HG02884 (cell line): ENCODE results near the gene OR6N2.
A peak's percentile ranks its signal among the peaks of the same experiment; 100 is the strongest.

Source experiments
- ATAC-seq: cut with Tn5 transposase; IDR thresholded peaks from one replicate; pipeline ENCODE4 v1.9.1; 2021; ENCODE audit warnings: mild to moderate bottlenecking, moderate library complexity; ENCODE audit not compliant: unreplicated experiment

OR6N2 gene, protein sequence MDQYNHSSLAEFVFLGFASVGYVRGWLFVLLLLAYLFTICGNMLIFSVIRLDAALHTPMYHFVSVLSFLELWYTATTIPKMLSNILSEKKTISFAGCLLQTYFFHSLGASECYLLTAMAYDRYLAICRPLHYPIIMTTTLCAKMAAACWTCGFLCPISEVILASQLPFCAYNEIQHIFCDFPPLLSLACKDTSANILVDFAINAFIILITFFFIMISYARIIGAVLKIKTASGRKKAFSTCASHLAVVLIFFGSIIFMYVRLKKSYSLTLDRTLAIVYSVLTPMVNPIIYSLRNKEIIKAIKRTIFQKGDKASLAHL

DNA sequence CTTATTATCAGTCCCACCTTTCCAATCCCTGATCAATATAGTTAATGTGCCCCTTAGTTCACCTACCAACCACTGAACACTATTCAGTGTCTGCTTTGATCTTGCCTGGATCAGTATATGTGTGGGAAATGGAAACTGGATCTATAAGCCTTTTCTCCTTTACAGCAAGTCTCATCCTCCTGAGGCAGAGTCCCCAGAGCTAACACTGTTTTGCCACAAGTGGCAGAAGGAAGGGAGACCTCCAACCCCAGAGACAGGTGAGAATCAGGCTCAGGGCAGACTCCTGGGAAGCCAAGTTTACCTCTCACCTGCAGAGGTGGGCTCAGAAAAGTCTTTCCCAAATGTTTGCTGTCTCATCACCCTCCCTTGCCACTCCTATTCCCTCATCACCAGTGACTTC, at the start of gene OR6N2:
Gene OR6N2, minus strand, starts transcription at position 101 of the 400 bp plus-strand sequence. CDS start 3,569 bp downstream, outside the sequence.
- no peak for ATAC-seq

GRCh38 chr1:158830074-158830677, 49.2 kb upstream of the OR6N2 start:
- peak; percentile 55 for ATAC-seq

- ATAC-seq: no peak
Observed at GRCh38 chr1:158821723-158822122, 40.7 kb upstream of the OR6N2 start.

GRCh38 chr1:158819461-158820443, 38.7 kb upstream of the OR6N2 start:
- ATAC-seq: peak; percentile 98

GRCh38 chr1:158818975-158819431, 38.0 kb upstream of the OR6N2 start:
- peak; percentile 12 for ATAC-seq

- ATAC-seq: no peak
Observed at GRCh38 chr1:158818560-158818959, 37.6 kb upstream of the OR6N2 start.

- no peak for ATAC-seq
Observed at GRCh38 chr1:158814970-158815369, 34.0 kb upstream of the OR6N2 start.

DNA sequence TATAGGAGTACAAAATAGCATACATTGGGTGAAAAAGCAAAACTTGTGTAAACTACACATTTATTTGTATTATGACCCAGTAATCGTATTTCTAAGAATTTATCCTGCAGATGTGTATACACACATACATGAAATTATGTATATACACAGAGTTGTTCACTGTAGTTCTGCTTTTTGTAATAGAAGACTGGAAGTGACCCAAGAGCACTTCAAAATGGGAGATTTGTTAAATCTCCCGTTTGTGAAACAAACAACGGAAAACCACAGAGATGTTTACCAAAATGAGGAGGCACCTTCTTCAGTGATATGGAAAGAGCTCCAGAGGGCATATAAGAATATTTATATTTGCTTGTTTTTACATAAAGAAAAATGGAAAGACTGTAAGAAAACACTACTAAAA, 32.2 kb upstream of the OR6N2 start:
- ATAC-seq: no peak

DNA sequence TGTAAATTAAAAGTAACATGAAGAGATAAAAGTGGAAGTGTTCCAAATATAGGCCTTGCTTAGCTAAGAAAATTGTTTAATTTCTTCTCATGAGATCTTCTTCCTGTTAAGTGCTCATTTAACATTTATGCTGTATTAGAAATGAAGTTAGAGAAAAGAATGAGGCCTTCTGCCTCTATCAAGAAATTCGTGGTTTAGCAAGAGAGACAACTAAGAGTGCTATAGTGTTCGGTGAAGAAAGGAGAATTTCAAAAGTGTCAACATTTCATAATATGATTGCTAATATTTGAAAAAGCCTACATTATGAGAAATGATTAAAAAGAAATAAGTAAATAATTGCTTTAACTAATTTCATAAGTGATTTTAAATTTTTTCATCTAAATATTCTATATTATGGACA, 31.3 kb upstream of the OR6N2 start:
- ATAC-seq: no peak

GRCh38 chr1:158810311-158810710, 29.3 kb upstream of the OR6N2 start:
- ATAC-seq: no peak

- ATAC-seq: no peak
Observed at GRCh38 chr1:158809862-158810261, 28.9 kb upstream of the OR6N2 start.

GRCh38 chr1:158809256-158809655, 28.3 kb upstream of the OR6N2 start:
- no peak for ATAC-seq

- no peak for ATAC-seq
Observed at GRCh38 chr1:158806916-158807536, 26.0 kb upstream of the OR6N2 start.

DNA sequence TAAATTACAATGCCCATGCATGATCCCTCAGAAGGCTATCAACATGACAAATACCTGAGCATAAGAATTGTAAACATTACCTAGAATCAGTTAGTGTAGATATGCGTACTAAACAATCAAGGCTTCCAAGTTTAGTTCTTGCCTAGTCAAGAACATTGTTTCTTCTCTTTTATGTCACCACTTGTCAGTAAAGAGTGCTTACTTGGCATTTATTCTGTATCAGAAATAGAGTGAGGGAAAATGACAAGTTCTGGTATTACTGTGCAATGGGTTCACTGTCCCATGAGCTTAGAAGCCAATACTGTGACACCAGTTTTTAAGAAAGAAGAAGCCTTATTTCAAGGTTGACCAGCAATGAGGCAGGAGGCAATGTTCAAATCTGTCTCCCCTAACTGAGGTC, 22.7 kb upstream of the OR6N2 start:
- no peak for ATAC-seq

DNA sequence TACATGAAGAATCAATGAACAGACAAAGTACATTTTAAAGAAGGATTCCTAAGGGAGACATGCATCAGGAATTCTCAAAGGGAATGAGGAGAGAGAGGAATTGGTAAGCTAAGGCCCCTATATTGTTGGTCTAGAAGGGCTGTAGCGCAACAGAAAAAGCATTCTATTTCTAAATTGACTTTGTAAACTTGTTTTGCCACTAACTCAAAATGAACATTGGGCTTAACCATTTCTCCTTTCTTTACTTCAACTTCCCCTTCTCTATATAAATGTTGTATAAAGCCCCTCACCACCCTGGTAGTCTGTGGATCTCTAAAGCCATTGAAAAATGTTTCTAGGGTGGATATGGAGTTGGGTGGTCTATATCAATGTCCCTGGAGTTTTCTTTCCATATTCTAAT, 20.4 kb upstream of the OR6N2 start:
- ATAC-seq: no peak

DNA sequence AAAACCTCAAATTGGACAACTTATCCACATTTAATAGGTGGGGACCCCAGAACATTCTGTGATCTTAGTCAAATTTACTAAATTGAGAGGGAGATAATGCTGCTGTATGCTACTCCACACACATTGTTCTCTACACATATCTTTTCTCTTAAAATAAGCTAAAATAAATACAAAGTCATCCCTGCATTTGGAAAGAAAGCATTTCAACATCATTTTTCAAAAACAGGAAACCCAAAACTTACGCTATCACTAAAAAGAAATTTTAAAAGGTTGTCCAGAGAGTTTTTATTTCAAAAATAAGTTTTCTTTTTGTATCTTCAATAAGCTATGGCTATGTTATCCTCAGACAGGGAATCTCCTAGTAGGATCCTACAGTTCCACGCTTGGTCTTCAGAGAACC, 19.5 kb upstream of the OR6N2 start:
- no peak for ATAC-seq

DNA sequence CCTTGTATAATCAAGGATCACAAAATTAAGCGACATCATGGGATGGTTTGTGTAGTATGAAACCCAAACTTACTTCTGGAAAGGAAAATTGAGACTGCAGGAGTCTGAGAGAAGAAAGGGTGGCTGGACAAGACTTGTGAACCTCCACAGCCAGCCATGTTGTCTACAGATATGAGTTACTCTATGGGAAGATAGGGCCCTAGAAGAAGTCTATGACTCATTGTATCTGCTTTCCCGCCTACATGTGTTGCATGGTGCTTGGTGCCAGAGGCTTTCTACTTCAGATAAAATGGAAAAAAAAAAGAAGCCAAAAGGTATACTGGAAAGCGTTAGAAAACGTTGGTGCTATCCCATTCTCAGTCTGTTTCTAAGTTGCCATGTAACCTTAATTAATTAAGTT, 18.7 kb upstream of the OR6N2 start:
- ATAC-seq: no peak

DNA sequence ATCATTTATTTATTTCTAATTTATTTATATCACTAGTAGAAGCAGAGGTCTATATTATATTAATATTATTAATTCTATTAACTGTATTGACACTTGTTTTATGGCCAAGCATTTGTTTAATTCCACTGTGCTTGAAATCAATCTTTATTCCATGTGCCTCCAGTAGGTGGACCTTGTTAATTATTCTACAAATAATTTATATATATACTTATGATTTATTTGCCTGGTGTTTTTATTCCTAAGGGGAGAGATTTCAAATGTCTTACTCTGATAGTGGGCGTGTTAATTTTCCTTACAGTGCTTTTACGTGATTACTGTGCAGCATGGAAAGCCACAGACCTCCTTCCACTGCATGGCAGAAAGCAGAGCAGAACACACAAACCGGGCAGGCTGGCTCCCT, 17.5 kb upstream of the OR6N2 start:
- ATAC-seq: no peak

DNA sequence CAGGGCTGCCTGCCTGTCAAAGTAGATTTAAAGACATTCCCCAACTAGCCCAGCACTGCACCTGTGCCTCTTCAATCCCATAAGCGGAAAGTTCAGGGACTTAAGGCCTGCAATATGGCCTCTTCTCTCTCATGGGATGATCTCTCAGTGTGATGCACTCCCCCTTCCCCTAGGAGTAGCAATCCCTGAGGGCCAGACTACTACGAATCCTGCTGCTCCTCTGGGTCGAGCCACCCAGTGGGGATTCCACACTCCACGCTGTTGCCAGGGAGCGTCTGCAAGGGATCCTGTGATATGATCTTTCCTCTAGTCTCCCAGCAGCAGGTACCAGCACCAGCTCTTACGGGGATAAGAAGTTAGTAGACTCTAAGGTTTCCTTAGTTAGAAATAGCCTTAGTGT, 13.2 kb upstream of the OR6N2 start:
- ATAC-seq: no peak

DNA sequence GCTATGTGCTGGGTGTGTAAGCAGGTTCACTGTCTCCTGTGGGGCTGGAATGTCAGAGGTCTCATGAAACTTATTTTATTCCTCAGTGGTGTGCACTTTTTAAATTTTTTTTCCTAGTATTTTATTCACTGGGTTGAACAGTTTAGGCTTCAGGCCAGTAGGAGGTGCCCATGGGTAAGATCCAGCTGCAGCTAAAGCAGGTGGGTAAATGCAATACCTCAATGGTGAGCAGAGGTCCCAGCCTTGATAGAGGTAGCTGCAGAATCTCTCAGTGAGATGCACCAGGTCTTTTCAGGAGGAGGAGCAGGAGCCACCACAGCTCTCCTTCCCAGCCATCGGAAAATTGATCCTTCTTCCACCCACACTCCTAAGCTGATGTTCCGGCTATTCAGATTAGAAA, 12.6 kb upstream of the OR6N2 start:
- ATAC-seq: peak; percentile 59
